Gastrocnemius medialis (tissue), 4 donors: ENCODE data around the gene B4GALT2. TPM values are rescaled to one million over a fixed set of nuclear protein-coding genes. Genes with fewer than 3 reads are reported as not detected.

Experiments
- ATAC-seq, 2 donors: fragments of 150-250 bp; one replicate each; pipeline ENCODE4 v1.9.1; 2016
- DNase-seq, 2 donors: peaks; one replicate each; pipeline ENCODE4 v3.0.0-alpha.2; 2019
- H3K27ac ChIP-seq, 4 donors: fragments of 200-600 bp; sonication (generic); 1 replicate in 1 of 4; 2 replicates in 3 of 4; pipeline ENCODE4 v1.5.1; 2016 to 2018; ENCODE audit warnings: mild to moderate bottlenecking in 2 of 4, moderate library complexity in 1 of 4
- H3K27me3 ChIP-seq, 3 donors: fragments of 200-600 bp; sonication (generic) in 2 of 3; 1 replicate in 1 of 3; 2 replicates in 2 of 3; pipeline versions ENCODE4 v1.5.1 to v1.6.0; 2016 to 2019; ENCODE audit warnings: mild to moderate bottlenecking in 1 of 3, moderate library complexity in 1 of 3
- H3K36me3 ChIP-seq, 2 donors: fragments of 200-600 bp; sonication (generic) in 1 of 2; one replicate each; pipeline ENCODE4 v1.5.1; 2017 to 2018
- H3K4me1 ChIP-seq, 2 donors: fragments of 200-600 bp; sonication (generic) in 1 of 2; one replicate each; pipeline ENCODE4 v1.5.1; 2016 to 2017; ENCODE audit warnings: mild to moderate bottlenecking in 2 of 2
- H3K4me3 ChIP-seq, 4 donors: fragments of 200-600 bp; sonication (generic) in 3 of 4; 1 replicate in 1 of 4; 2 replicates in 3 of 4; pipeline ENCODE4 v1.5.1; 2016 to 2019; ENCODE audit warnings: mild to moderate bottlenecking in 2 of 4
- H3K9me3 ChIP-seq, 3 donors: fragments of 200-600 bp; sonication (generic) in 2 of 3; 1 replicate in 1 of 3; 2 replicates in 2 of 3; pipeline ENCODE4 v1.5.1; 2016 to 2019
- CTCF ChIP-seq, 5 experiments: fragments of 450-650 bp in 3 of 5; fragments of 200-600 bp in 2 of 5; sonication (generic) in 2 of 5; IDR thresholded peaks in 4 of 5; conservative IDR thresholded peaks in 1 of 5; 1 replicate in 4 of 5; 2 replicates in 1 of 5; pipeline ENCODE4 v1.5.1; 2016 to 2019; ENCODE audit warnings: antibody characterized with exemption in 5 of 5, mild to moderate bottlenecking in 3 of 5, moderate library complexity in 3 of 5
- POLR2A ChIP-seq, 2 donors: fragments of 450-650 bp; IDR thresholded peaks; one replicate each; pipeline ENCODE4 v1.6.1; 2017; ENCODE audit warnings: antibody characterized with exemption in 2 of 2, mild to moderate bottlenecking in 2 of 2, moderate library complexity in 2 of 2
- in situ Hi-C, 4 donors: fragments of 200-750 bp; cut with MboI; loops; one replicate each; pipeline versions ENCODE4 v1.15.0 to v1.8.0; 2017; ENCODE audit warnings: low sequenced_read_pairs in 4 of 4
- intact Hi-C: fragments of 100-400 bp; cut with DNase I; formaldehyde crosslinking; loops from one replicate; pipeline ENCODE4 v1.15.1; 2023; ENCODE audit warnings: low total_unique reads
- total RNA-seq, 4 donors: library from RNA; depleted of rRNA; stranded (reverse); fragments of >200 nt; gene quantifications; one replicate each; pipeline versions ENCODE4 v1.1.0 to v1.2.3, GENCODE V29; 2016

The B4GALT2 gene
- total RNA-seq, 4 donors from 2014 or later, result 63.5 to 97.8 (median 72.1) TPM

GRCh38 chr1:44024031-44024902 lies 45.3 kb downstream of the B4GALT2 start:
- in situ Hi-C loops, result no loop called here
- Histone ChIP-seq H3K27me3 (no peaks in the 10 kb centered on the region), H3K27ac (no peak overlapping the region), H3K4me1 (peaks cover 2 to 5% of the 10 kb centered on the region in 2 donors), H3K9me3 (no peaks in the 10 kb centered on the region), H3K4me3 (no peak overlapping the region), H3K36me3 (no peaks in the 10 kb centered on the region)
- no peak for ATAC-seq
- no peak for DNase-seq
- intact Hi-C loops, result no loop called here
- TF ChIP-seq POLR2A (IDR thresholded peaks at IDR 0.05) (no peak), CTCF (IDR thresholded peaks at IDR 0.05 in 4 of 5, conservative IDR thresholded peaks at IDR 0.05 in 1 of 5) (no peak)

- DNase-seq (no peak), ATAC-seq (no peak)
- no peak overlapping the region for H3K27ac ChIP-seq
- H3K9me3 ChIP-seq, result no peaks in the 10 kb centered on the region
- TF ChIP-seq CTCF (IDR thresholded peaks at IDR 0.05 in 4 of 5, conservative IDR thresholded peaks at IDR 0.05 in 1 of 5) (no peak), POLR2A (IDR thresholded peaks at IDR 0.05) (no peak)
- intact Hi-C loops, result no loop called here
- H3K36me3 ChIP-seq, result no peaks in the 10 kb centered on the region
- H3K4me3 ChIP-seq, result no peak overlapping the region
- H3K4me1 ChIP-seq, result peaks cover 5 to 8% of the 10 kb centered on the region in 2 donors
- H3K27me3 ChIP-seq, result no peaks in the 10 kb centered on the region
- in situ Hi-C loops, result loop anchor here in 3 of 4 donors (25.0 kb wide), 2 partner anchors 263 to 488 kb away; partner anchors contain the start of gene PTPRF (in 2 of the 3)
Measured at GRCh38 chr1:44024903-44025525, 46.0 kb downstream of the B4GALT2 start.

- H3K9me3 ChIP-seq, result no peaks in the 10 kb centered on the region
- DNase-seq (no peak), ATAC-seq (no peak)
- H3K4me1 ChIP-seq, result peaks cover 5 to 12% of the 10 kb centered on the region in 2 donors
- TF ChIP-seq CTCF (IDR thresholded peaks at IDR 0.05 in 4 of 5, conservative IDR thresholded peaks at IDR 0.05 in 1 of 5) (no peak), POLR2A (IDR thresholded peaks at IDR 0.05) (no peak)
- no peak overlapping the region for H3K27ac ChIP-seq
- H3K27me3 ChIP-seq, result no peaks in the 10 kb centered on the region
- intact Hi-C loops, result no loop called here
- in situ Hi-C loops, result loop anchor here in 3 of 4 donors (25.0 kb wide), 2 partner anchors 264 to 489 kb away; partner anchors contain the start of gene PTPRF (in 2 of the 3)
- H3K36me3 ChIP-seq, result no peaks in the 10 kb centered on the region
- no peak overlapping the region for H3K4me3 ChIP-seq
Measured at GRCh38 chr1:44025816-44026215, 46.8 kb downstream of the B4GALT2 start.

GRCh38 chr1:44027320-44027719 lies 48.3 kb downstream of the B4GALT2 start:
- Histone ChIP-seq H3K9me3 (no peaks in the 10 kb centered on the region), H3K27ac (no peak overlapping the region), H3K4me3 (no peak overlapping the region), H3K4me1 (peaks cover 5 to 21% of the 10 kb centered on the region in 2 donors), H3K27me3 (no peaks in the 10 kb centered on the region), H3K36me3 (no peaks in the 10 kb centered on the region)
- TF ChIP-seq CTCF (IDR thresholded peaks at IDR 0.05 in 4 of 5, conservative IDR thresholded peaks at IDR 0.05 in 1 of 5), result no peak
- TF ChIP-seq POLR2A (IDR thresholded peaks at IDR 0.05), result no peak
- intact Hi-C loops, result no loop called here
- ATAC-seq, result no peak
- in situ Hi-C loops, result loop anchor here in 3 of 4 donors (25.0 kb wide), 2 partner anchors 265 to 490 kb away; partner anchors contain the start of gene PTPRF (in 2 of the 3)
- no peak for DNase-seq
